K562 (cell line): ENCODE data around the gene PPM1M. TPM values are rescaled to one million over a fixed set of nuclear protein-coding genes. Genes with fewer than 3 reads are reported as not detected.

ENCODE experiments used
- ASH1L ChIP-seq: fragments of 450-650 bp; IDR thresholded peaks from 2 replicates; pipeline ENCODE4 v1.6.1; 2018; ENCODE audit warnings: borderline replicate concordance, mild to moderate bottlenecking, low read depth; ENCODE audit not compliant: partially characterized antibody
- MCM5 ChIP-seq: fragments of 450-650 bp; IDR thresholded peaks from 2 replicates; pipeline ENCODE4 v1.6.1; 2016; ENCODE audit warnings: low read depth
- MTA3 ChIP-seq: fragments of 450-650 bp; formaldehyde crosslinking; IDR thresholded peaks from 2 replicates; pipeline ENCODE4 v1.6.1; 2017; ENCODE audit warnings: mild to moderate bottlenecking, borderline replicate concordance
- NCOA1 ChIP-seq: fragments of 450-650 bp; IDR thresholded peaks from 2 replicates; pipeline ENCODE4 v1.6.1; 2016; ENCODE audit warnings: low read depth
- POLR2AphosphoS2 ChIP-seq: IDR thresholded peaks from 2 replicates; pipeline ENCODE4 v1.6.1; 2012; ENCODE audit warnings: low read length, improper control_type of control experiment
- SAP30 ChIP-seq: fragments of 200-600 bp; sonication (generic); IDR thresholded peaks from 2 replicates; pipeline ENCODE4 v1.6.1; 2012; ENCODE audit warnings: borderline replicate concordance, low read depth, mild to moderate bottlenecking, moderate library complexity, low read length, control low read depth, inconsistent platforms; ENCODE audit not compliant: insufficient read depth, poor library complexity, severe bottlenecking
- TEAD4 ChIP-seq, 2 experiments: sonication (generic) in 1 of 2; formaldehyde crosslinking in 1 of 2; IDR thresholded peaks; 2 replicates each; pipeline versions ENCODE4 v1.6.1 to v1.8.0; 2012 to 2022; ENCODE audit warnings: borderline replicate concordance in 1 of 2, inconsistent platforms in 1 of 2, low read length in 1 of 2, mild to moderate bottlenecking in 1 of 2, missing genetic modification reagents in 1 of 2
- ZBTB7A ChIP-seq: IDR thresholded peaks from 2 replicates; pipeline ENCODE4 v1.6.1; 2011; ENCODE audit warnings: low read depth, mild to moderate bottlenecking, low read length, moderate library complexity, borderline replicate concordance; ENCODE audit not compliant: control insufficient read depth
- ZNF280A ChIP-seq: fragments of 450-650 bp; IDR thresholded peaks from 2 replicates; pipeline ENCODE4 v1.6.1; 2018; ENCODE audit warnings: mild to moderate bottlenecking, low read depth; ENCODE audit not compliant: partially characterized antibody
- ZNF318 ChIP-seq, 2 experiments: fragments of 450-650 bp; IDR thresholded peaks; 2 replicates each; pipeline ENCODE4 v1.6.1; 2016; ENCODE audit warnings: mild to moderate bottlenecking in 2 of 2, borderline replicate concordance in 1 of 2, low read depth in 1 of 2, moderate library complexity in 1 of 2
- ZNF57 ChIP-seq: fragments of 450-650 bp; formaldehyde crosslinking; IDR thresholded peaks from 2 replicates; pipeline ENCODE4 v1.4.0; 2020; ENCODE audit warnings: mild to moderate bottlenecking, moderate library complexity
- ZNF780A ChIP-seq: fragments of 250-450 bp; sonication (Bioruptor Pico); IDR thresholded peaks from 2 replicates; pipeline ENCODE4 v1.5.0; 2021; ENCODE audit warnings: mild to moderate bottlenecking
- polyA plus RNA-seq, 8 experiments: library from polyadenylated mRNA; depleted of rRNA in 4 of 8; stranded (reverse) in 5 of 8; unstranded in 3 of 8; fragments of >200 nt; fragmentation: Nextera tagmentation in 2 of 8; fragmentation: Illumina TruSeq in 1 of 8; extraction: Ambion mirVana in 2 of 8; extraction: Trizol in 1 of 8; gene quantifications; 2 replicates each; pipeline versions ENCODE4 v1.2.1 to v1.2.3, GENCODE V29; 2011 to 2014; ENCODE audit warnings: inconsistent platforms in 1 of 8, missing spikeins in 1 of 8
- total RNA-seq, 7 experiments: library from RNA; depleted of rRNA in 6 of 7; stranded (reverse); fragments of >200 nt in 6 of 7; fragmentation: Illumina TruSeq in 2 of 7; extraction: Trizol in 2 of 7; gene quantifications; 2 replicates each; pipeline versions ENCODE4 v1.2.1 to v1.2.3, GENCODE V29; 2011 to 2021; ENCODE audit warnings: low replicate concordance in 1 of 7

Gene PPM1M
- total and polyA plus RNA-seq, 9 of the 15 experiments (the other 6 are each of a cell fraction or from before 2014, with no cell fraction given) = 1.4 to 9.2 (median 4.4) TPM

GRCh38 chr3:52277071-52277964 lies 31.8 kb downstream of the PPM1M start (continued):
- no peak for TF ChIP-seq SAP30
- TF ChIP-seq ZNF57 (CRISPR knock-in tag) = no peak
- TF ChIP-seq MTA3 = no peak
- no peak for TF ChIP-seq MCM5
- TF ChIP-seq ZBTB7A = peak; percentile 29; the same call in 1 of the 2 replicates
- TF ChIP-seq NCOA1 = no peak
- no peak for TF ChIP-seq ZNF280A
- TF ChIP-seq POLR2AphosphoS2 = no peak
- no peak for TF ChIP-seq ZNF780A (CRISPR knock-in tag)
- TF ChIP-seq ZNF318 (IDR thresholded peaks at IDR 0.05; ENCODE audit: borderline replicate concordance in 1 of 2, low read depth in 1 of 2) = no peak
- TF ChIP-seq TEAD4 (IDR thresholded peaks at IDR 0.05; ENCODE audit: low read length) = 0 out of 2 replicates have a peak, but pooled peaks have one; percentile 5
- no peak for TF ChIP-seq TEAD4 (CRISPR knock-in tag; IDR thresholded peaks at IDR 0.05; ENCODE audit: borderline replicate concordance)
- TF ChIP-seq ASH1L = no peak
